Sigmoid colon (tissue), 4 donors: ENCODE results near the gene SH3BP1.

Experiments
- POLR2A ChIP-seq, 2 donors: fragments of 450-650 bp; IDR thresholded peaks; one replicate each; pipeline ENCODE4 v1.6.1; 2016; ENCODE audit warnings: antibody characterized with exemption in 2 of 2, mild to moderate bottlenecking in 2 of 2, moderate library complexity in 2 of 2
- POLR2AphosphoS5 ChIP-seq, 4 donors: sonication (generic); formaldehyde crosslinking; IDR thresholded peaks; one replicate each; pipeline ENCODE4 v1.6.1; 2017; ENCODE audit warnings: antibody characterized with exemption in 4 of 4

DNA sequence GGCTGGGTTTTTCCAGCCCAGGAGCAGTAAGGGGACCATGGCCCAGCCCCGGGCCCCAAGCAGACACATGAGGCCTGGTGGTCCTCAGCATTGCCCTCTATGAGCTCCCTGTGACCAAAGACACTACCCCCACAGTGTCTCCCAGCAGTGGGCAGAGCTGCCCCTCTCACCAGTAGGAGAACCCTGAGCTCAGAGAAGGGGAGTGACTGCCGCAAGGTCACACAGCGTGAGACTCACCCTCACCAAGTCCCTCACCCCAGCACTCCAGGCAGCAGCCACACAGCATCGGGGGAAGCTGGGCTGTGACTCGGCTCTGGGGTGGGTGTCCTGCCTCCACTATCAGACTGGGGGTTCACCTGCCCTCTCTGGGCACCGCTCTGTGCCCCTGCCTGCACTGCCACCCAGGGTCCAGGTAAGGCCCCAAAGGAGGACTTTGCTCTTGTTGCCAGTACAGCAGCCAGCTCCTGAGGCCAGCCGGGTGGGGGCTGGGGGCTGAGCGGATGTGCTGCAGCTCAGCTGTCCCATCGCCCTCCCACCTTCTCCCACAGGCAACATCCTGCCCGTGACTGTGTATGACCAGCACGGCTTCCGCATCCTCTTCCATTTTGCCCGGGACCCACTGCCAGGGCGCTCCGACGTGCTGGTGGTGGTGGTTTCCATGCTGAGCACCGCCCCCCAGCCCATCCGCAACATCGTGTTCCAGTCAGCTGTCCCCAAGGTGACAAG, 7.9 kb upstream of the SH3BP1 start:
- TF ChIP-seq POLR2AphosphoS5 (IDR thresholded peaks at IDR 0.05) (no peak), POLR2A (IDR thresholded peaks at IDR 0.05) (no peak)
